ENCODE data around the gene XRCC3.
"Not testable (repeated sequence)": the region's sequence is repeated elsewhere in the genome, so short reads cannot be mapped to it uniquely, and the experiment has no call there.

The XRCC3 gene

DNA sequence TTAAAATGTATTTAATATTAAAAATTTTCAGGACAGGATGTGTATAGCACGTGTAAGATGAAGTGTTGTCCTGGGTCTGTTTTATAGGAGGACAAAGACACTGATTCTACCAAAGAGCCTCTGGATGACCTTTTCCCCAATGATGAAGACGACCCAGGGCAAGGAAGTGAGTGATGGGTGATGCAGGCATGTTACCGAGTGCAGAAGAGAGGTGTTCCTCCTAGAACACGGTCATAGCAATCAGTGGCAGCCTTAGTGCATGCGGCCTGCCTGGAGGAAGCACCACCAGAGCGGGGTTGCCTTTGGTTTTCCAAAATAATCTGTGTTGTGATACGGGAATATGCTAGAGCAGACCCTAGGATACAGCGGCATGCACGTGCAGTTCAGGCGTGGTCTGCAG is 53.2 kb downstream of the XRCC3 start:
- DNase-seq = no peak

DNA sequence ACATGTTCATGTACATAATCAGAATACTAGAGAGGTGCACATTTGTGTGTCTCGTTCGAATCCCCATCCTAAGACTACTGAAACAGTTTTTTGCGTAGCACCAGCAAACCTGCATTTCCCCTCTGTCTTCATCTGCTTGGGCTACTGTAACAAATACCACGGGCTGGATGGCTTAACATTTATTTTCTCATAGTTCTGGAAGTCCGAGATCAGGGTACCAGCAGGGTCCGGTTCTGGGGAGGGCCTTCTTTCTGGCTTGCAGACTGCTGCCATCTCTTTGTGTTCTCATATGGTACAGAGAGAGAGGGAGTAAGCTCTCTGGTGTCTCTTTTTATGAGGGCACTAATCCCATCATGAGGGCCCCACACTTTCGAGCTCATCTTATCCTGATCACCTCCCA is 55.6 kb downstream of the XRCC3 start:
- DNase-seq = no peak

DNA sequence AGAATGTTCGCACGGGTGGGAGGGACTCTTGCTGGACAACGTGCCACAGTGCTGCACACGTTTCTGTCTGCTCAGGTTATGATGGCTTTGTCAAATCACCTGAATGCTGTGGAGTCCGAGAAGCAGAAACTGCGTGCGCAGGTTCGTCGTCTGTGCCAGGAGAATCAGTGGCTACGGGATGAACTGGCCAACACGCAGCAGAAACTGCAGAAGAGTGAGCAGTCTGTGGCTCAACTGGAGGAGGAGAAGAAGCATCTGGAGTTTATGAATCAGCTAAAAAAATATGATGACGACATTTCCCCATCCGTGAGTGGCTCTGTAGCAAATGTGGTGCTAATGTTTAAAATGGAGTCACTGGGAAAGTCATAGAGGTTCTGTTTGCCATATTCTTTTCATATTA is 57.8 kb downstream of the XRCC3 start:
- no peak for DNase-seq

- no peak for DNase-seq
Measured at GRCh38 chr14:103656756-103657133, 58.5 kb downstream of the XRCC3 start.

- DNase-seq = no peak
Measured at GRCh38 chr14:103656031-103656755, 59.1 kb downstream of the XRCC3 start.

- no peak for DNase-seq
Measured at GRCh38 chr14:103654619-103655018, 60.6 kb downstream of the XRCC3 start.

GRCh38 chr14:103653805-103654204 is 61.4 kb downstream of the XRCC3 start:
- DNase-seq = no peak

DNA sequence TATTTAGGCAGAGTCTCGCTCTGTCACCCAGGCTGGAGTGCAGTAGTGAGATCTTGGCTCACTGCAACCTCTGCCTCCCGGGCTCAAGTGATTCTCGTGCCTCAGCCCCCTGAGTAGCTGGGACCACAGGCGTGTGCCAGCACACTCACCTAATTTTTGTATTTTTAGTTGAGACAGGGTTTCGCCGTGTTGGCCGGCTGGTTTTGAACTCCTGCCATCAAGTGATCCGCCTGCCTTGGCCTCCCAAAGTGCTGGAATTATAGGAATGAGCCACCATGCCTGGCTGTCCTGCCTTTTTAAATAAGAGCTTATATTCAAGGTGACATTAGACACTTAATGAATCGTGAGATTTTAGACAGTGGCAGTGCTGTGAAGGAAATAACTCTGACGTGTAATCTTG is 61.9 kb downstream of the XRCC3 start:
- not testable (repeated sequence) for DNase-seq

- DNase-seq = no peak
Measured at GRCh38 chr14:103652806-103653205, 62.4 kb downstream of the XRCC3 start.

GRCh38 chr14:103651585-103651984 is 63.7 kb downstream of the XRCC3 start:
- DNase-seq = no peak

DNA sequence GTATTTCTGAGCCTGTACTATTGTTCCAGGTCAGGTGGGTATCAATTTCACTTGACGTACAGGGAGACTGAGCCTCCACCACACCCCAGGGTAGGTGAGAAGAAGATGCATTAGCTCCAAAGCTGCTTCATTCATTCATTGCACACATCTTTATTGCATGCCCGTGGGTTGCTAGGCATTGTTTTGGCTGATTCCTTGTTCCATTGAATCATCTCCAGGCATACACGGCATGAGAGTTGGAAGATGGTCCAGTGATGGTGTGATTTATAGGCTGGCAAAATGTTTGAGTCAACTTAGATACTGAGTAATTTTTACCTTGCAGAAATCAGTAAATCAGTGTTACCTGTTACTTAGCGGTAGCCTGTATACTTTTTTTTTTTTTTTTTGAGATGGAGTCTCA is 65.0 kb downstream of the XRCC3 start:
- no peak for DNase-seq

GRCh38 chr14:103649001-103649400 is 66.2 kb downstream of the XRCC3 start:
- no peak for DNase-seq

All from stimulated activated naive CD4-positive, alpha-beta T cell treated with Interleukin-2 at 50 U/mL for 16 hours (primary cell).